Spleen (tissue), 7 donors: ENCODE measurements around the gene POLA2.

ENCODE experiments used
- POLR2A ChIP-seq, 3 donors: fragments of 450-650 bp; IDR thresholded peaks; one replicate each; pipeline ENCODE4 v1.5.1; 2017; ENCODE audit warnings: antibody characterized with exemption in 3 of 3, mild to moderate bottlenecking in 1 of 3
- POLR2AphosphoS5 ChIP-seq, 3 donors: sonication (generic); formaldehyde crosslinking; IDR thresholded peaks; one replicate each; pipeline ENCODE4 v1.5.1; 2017; ENCODE audit warnings: antibody characterized with exemption in 3 of 3
- TF ChIP-seq, protein P1 (sequence below), 11 experiments: fragments of 200-600 bp in 7 of 11; fragments of 450-650 bp in 4 of 11; sonication (generic) in 4 of 11; IDR thresholded peaks in 8 of 11; conservative IDR thresholded peaks in 3 of 11; 1 replicate in 7 of 11; 2 replicates in 4 of 11; pipeline versions ENCODE4 v1.4.0 to v1.8.0; 2016 to 2021; ENCODE audit warnings: antibody characterized with exemption in 11 of 11, inconsistent platforms in 4 of 11, mild to moderate bottlenecking in 1 of 11
- donor health status: DM: no; HTN: no; CAD: no; lungs with moderate emphysema.
- donor health status: DM: no; HTN: no; CAD: no.
- donor health status: DM: no; HTN: no; CAD: no.

DNA sequence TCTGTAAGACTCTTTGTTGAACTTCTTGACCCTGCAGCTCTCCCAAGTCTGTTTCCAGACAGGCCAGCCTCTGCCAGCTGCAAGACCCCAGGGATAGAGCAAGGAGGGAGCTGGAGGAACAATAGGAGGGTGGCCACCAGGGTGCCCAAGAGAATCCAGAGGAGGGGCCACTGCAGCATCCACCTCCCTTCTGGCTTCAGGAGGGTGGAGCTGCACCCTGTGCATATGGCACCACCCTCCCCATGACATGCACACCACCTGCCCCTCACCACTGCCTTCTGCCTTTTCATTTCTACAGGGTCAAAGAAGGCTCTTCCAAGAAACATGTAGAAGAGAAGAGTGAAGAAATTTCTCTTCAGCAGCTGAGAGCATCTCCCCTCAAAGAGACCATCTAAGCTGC, 20.1 kb upstream of the POLA2 start:
- TF ChIP-seq, protein P1, sequence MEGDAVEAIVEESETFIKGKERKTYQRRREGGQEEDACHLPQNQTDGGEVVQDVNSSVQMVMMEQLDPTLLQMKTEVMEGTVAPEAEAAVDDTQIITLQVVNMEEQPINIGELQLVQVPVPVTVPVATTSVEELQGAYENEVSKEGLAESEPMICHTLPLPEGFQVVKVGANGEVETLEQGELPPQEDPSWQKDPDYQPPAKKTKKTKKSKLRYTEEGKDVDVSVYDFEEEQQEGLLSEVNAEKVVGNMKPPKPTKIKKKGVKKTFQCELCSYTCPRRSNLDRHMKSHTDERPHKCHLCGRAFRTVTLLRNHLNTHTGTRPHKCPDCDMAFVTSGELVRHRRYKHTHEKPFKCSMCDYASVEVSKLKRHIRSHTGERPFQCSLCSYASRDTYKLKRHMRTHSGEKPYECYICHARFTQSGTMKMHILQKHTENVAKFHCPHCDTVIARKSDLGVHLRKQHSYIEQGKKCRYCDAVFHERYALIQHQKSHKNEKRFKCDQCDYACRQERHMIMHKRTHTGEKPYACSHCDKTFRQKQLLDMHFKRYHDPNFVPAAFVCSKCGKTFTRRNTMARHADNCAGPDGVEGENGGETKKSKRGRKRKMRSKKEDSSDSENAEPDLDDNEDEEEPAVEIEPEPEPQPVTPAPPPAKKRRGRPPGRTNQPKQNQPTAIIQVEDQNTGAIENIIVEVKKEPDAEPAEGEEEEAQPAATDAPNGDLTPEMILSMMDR (IDR thresholded peaks at IDR 0.05 in 8 of 11, conservative IDR thresholded peaks at IDR 0.05 in 3 of 11): no peak
- TF ChIP-seq POLR2A (IDR thresholded peaks at IDR 0.05) (no peak), POLR2AphosphoS5 (IDR thresholded peaks at IDR 0.05) (no peak)
